HG03575 (cell line): Measurements from ENCODE around the gene NKTR.

ENCODE experiments used
- ATAC-seq: cut with Tn5 transposase; IDR thresholded peaks from one replicate; pipeline ENCODE4 v1.9.1; 2021; ENCODE audit not compliant: unreplicated experiment, insufficient number of reproducible peaks, low FRiP score; ENCODE audit errors: extremely low read depth

NKTR gene

GRCh38 chr3:42670051-42670576 is 69.6 kb downstream of the NKTR start:
- ATAC-seq = no peak

GRCh38 chr3:42670670-42671069 is 70.2 kb downstream of the NKTR start:
- no peak for ATAC-seq

GRCh38 chr3:42672515-42672914 is 72.0 kb downstream of the NKTR start:
- ATAC-seq = no peak

GRCh38 chr3:42673082-42673481 is 72.6 kb downstream of the NKTR start:
- ATAC-seq = no peak

- ATAC-seq = no peak
Observed at GRCh38 chr3:42674146-42674545, 73.7 kb downstream of the NKTR start.

- no peak for ATAC-seq
Observed at GRCh38 chr3:42675909-42676308, 75.4 kb downstream of the NKTR start.

- ATAC-seq = no peak
Observed at GRCh38 chr3:42678447-42678846, 78.0 kb downstream of the NKTR start.

- ATAC-seq = no peak
Observed at GRCh38 chr3:42680271-42680670, 79.8 kb downstream of the NKTR start.

- ATAC-seq = no peak
Observed at GRCh38 chr3:42680806-42681205, 80.3 kb downstream of the NKTR start.

GRCh38 chr3:42681361-42682038 is 81.0 kb downstream of the NKTR start:
- no peak for ATAC-seq

- ATAC-seq = no peak
Observed at GRCh38 chr3:42682301-42683070, 82.0 kb downstream of the NKTR start.

- ATAC-seq = no peak
Observed at GRCh38 chr3:42683875-42684598, 83.6 kb downstream of the NKTR start.

GRCh38 chr3:42684632-42685362 is 84.3 kb downstream of the NKTR start:
- no peak for ATAC-seq

GRCh38 chr3:42685363-42685881 is 84.9 kb downstream of the NKTR start, which contains the start of gene KLHL40:
Gene KLHL40, plus strand, starts transcription at chr3:42685537. Its CDS starts 82 bp downstream, at chr3:42685619.
- ATAC-seq = no peak

GRCh38 chr3:42685891-42686820 is 85.7 kb downstream of the NKTR start:
- no peak for ATAC-seq

- ATAC-seq = no peak
Observed at GRCh38 chr3:42686832-42687650, 86.6 kb downstream of the NKTR start.

- no peak for ATAC-seq
Observed at GRCh38 chr3:42688016-42688415, 87.5 kb downstream of the NKTR start.
